Stimulated activated CD8-positive, alpha-beta memory T cell treated with anti-CD3 and anti-CD28 coated beads, Interleukin-7, amount 100 ng/mL, for 1 hour (primary cell): ENCODE results near the gene ZDHHC18.
"Not testable (repeated sequence)": the region's sequence is repeated elsewhere in the genome, so short reads cannot be mapped to it uniquely, and the experiment has no call there.

Source experiments
- DNase-seq, 2 donors: peaks; one replicate each; pipeline ENCODE4 v3.0.0-alpha.2; 2020; ENCODE audit warnings: low read depth in 2 of 2

The ZDHHC18 gene

GRCh38 chr1:26791626-26792025 is 34.9 kb upstream of the ZDHHC18 start:
- no peak for DNase-seq

GRCh38 chr1:26792924-26793323 is 33.6 kb upstream of the ZDHHC18 start:
- no peak for DNase-seq

- DNase-seq: no peak
Observed at GRCh38 chr1:26794391-26794790, 32.1 kb upstream of the ZDHHC18 start.

- no peak for DNase-seq
Observed at GRCh38 chr1:26797627-26798026, 28.9 kb upstream of the ZDHHC18 start.

- no peak for DNase-seq
Observed at GRCh38 chr1:26799479-26800142, 26.9 kb upstream of the ZDHHC18 start.

- DNase-seq: not testable (repeated sequence)
Observed at GRCh38 chr1:26803932-26804331, 22.6 kb upstream of the ZDHHC18 start.

GRCh38 chr1:26810105-26810504 is 16.4 kb upstream of the ZDHHC18 start:
- peak in 1 of 2 donors; percentile 56 for DNase-seq

- no peak for DNase-seq
Observed at GRCh38 chr1:26811057-26811456, 15.4 kb upstream of the ZDHHC18 start.

GRCh38 chr1:26811708-26812107 is 14.8 kb upstream of the ZDHHC18 start:
- DNase-seq: no peak

GRCh38 chr1:26814377-26814776 is 12.1 kb upstream of the ZDHHC18 start:
- DNase-seq: no peak

- DNase-seq: no peak
Observed at GRCh38 chr1:26814893-26815292, 11.6 kb upstream of the ZDHHC18 start.

- no peak for DNase-seq
Observed at GRCh38 chr1:26820784-26821269, 5.7 kb upstream of the ZDHHC18 start.

GRCh38 chr1:26822737-26823395 is 3.6 kb upstream of the ZDHHC18 start:
- no peak for DNase-seq

- no peak for DNase-seq
Observed at GRCh38 chr1:26824731-26825130, 1.8 kb upstream of the ZDHHC18 start.

- no peak for DNase-seq
Observed at GRCh38 chr1:26827106-26827604, 667 bp downstream of the ZDHHC18 start.

- DNase-seq: no peak
Observed at GRCh38 chr1:26827663-26828062, 1.2 kb downstream of the ZDHHC18 start.

GRCh38 chr1:26828411-26828991 is 2.0 kb downstream of the ZDHHC18 start:
- DNase-seq: no peak

- DNase-seq: no peak
Observed at GRCh38 chr1:26829184-26829911, 2.9 kb downstream of the ZDHHC18 start.

GRCh38 chr1:26831059-26831458 is 4.6 kb downstream of the ZDHHC18 start:
- DNase-seq: no peak

- no peak for DNase-seq
Observed at GRCh38 chr1:26831546-26832248, 5.2 kb downstream of the ZDHHC18 start.

GRCh38 chr1:26832249-26832960 is 5.9 kb downstream of the ZDHHC18 start:
- DNase-seq: no peak
